Subcutaneous adipose tissue (tissue), 4 donors: ENCODE results near the gene KRTAP4-3. TPM values are rescaled to one million over a fixed set of nuclear protein-coding genes. Genes with fewer than 3 reads are reported as not detected.

Experiments
- total RNA-seq, 4 donors: library from RNA; depleted of rRNA; stranded (reverse); fragments of >200 nt; gene quantifications; one replicate each; pipeline ENCODE4 v1.1.0, GENCODE V29; 2016
- TF ChIP-seq, protein P1 (sequence below): fragments of 450-650 bp; IDR thresholded peaks from one replicate; pipeline ENCODE4 v1.5.1; 2016; ENCODE audit warnings: low read depth, mild to moderate bottlenecking, control low read depth, antibody characterized with exemption, moderate library complexity

KRTAP4-3 gene
- total RNA-seq, 4 donors from 2014 or later: not detected

DNA sequence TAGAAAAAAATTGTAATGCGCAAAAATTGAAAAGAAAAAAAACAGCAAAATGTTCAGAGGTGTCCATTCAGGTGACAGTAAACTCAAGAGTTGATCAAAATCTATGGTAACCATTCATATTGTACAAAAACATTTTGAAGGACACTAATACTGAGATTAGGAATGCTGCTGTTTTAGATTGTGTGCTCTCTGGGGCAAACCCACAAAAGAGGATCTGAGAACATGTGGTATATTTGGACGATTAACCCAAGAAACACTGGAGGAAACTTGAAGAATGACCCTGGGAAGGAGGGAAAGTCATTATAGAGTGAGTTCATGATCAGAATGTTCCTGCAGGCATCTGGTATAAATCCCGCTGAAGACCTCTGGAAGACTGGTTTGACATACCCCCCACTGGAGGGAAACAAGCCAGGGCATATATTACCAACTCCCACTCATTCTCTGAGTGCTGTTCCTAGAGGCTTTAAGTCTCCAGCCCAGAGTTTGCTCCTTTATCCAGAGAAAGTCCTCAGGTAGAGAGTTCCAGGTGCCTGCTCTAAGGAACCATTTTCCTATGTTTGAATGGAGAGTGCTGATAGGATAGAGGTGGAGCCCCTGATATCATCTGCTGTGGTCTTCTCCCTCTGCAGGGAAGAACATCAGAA lies 8.8 kb upstream of the KRTAP4-3 start:
- TF ChIP-seq, protein P1, sequence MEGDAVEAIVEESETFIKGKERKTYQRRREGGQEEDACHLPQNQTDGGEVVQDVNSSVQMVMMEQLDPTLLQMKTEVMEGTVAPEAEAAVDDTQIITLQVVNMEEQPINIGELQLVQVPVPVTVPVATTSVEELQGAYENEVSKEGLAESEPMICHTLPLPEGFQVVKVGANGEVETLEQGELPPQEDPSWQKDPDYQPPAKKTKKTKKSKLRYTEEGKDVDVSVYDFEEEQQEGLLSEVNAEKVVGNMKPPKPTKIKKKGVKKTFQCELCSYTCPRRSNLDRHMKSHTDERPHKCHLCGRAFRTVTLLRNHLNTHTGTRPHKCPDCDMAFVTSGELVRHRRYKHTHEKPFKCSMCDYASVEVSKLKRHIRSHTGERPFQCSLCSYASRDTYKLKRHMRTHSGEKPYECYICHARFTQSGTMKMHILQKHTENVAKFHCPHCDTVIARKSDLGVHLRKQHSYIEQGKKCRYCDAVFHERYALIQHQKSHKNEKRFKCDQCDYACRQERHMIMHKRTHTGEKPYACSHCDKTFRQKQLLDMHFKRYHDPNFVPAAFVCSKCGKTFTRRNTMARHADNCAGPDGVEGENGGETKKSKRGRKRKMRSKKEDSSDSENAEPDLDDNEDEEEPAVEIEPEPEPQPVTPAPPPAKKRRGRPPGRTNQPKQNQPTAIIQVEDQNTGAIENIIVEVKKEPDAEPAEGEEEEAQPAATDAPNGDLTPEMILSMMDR: no peak

DNA sequence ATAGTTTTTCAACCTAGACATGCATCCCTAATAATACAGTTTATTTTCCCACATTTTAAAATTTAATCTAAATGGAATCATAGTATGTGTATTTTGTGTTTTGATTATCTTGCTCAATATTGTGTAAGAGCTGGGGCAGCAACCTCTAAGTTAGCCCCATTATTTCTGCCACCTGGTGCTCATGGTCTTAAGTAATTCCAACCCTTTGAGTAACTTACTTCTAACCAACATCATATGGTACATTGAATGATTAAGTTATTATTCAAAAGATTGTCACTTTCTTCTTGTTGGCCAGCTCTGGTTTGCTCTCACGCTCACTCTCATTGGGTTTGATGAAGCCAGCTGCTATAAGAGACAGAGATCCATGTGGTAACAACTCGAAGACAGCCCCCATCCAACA lies 3.9 kb upstream of the KRTAP4-3 start:
- TF ChIP-seq, protein P1: no peak

DNA sequence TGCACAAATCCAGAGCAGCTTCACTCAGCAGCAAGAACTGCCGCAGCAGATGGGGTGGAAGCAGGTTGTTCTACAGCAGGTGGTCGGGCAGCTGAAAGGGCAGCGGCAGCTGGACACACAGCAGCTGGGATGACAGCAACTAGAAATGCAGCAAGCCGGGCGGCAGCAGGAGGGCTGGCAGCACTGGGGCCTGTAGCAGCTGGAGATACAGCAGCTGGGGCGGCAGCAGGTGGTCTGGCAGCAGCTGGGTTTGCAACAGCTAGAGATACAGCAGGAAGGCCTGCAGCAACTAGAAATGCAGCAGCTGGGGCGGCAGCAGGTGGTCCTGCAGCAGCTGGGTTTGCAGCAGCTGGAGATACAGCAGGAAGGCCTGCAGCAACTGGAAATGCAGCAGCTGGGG lies 460 bp downstream of the KRTAP4-3 start:
- TF ChIP-seq, protein P1: no peak

DNA sequence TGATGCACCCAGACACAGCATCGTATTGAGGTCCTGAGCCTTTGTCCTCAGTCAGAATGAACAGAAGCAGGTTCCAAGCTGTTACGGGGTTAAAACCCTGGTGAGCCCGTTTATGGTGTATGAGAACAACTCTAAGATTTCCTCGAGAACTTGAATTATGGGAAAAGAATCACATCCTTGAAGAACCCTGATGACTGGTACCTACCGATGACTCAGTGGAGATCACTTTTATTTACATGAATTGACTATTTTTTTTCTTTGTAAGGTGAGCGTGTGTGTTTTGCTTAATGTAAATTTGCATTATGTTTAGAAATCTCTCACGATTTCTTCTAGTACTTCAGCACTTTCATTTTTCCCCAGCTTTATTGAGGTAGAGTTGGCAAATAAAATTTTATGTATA lies 4.2 kb downstream of the KRTAP4-3 start:
- TF ChIP-seq, protein P1: no peak

DNA sequence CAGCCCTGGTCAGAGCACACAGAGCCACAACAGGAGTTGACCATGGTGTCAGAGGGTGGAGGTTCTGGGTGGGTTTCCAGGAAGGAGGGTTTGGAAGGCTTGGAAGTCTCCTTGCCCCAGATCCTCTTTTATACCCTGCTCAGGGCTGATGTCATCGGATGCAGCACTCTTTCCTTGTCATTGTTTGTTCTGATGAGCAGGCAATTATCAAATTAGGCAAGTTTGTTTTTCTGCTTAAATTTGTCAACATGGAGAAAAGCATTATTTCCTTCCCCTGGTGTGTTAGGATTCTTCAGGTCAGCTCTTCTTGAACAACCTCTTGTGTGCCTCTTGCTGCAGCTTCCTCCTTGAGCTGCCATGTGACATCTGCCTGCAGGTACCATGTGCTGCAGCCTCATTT lies 7.4 kb downstream of the KRTAP4-3 start, which contains the start of gene KRTAP4-4:
Gene KRTAP4-4, minus strand, starts transcription at position 101 of the 400 bp plus-strand sequence. Its CDS starts 57 bp downstream, at position 44.
- TF ChIP-seq, protein P1: no peak

DNA sequence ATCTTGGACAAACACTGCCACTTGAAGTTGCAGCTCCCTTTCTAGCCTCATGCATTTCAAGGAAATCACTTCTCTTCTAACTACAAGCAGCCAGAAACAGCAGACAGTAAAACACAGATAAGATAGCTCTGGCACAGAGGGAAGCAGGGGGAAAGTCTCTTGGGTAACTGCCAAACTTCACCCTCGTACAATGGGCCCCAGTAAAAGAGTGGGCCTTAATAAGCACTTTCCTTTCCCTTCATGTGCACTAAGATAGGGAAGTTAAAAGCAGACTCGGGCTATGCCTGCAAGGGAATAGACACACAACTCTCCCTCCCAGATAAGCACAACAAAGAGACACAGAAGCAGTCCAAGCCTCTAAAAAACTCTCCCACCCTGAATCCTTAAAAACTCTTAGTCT lies 14.2 kb downstream of the KRTAP4-3 start:
- TF ChIP-seq, protein P1: no peak

DNA sequence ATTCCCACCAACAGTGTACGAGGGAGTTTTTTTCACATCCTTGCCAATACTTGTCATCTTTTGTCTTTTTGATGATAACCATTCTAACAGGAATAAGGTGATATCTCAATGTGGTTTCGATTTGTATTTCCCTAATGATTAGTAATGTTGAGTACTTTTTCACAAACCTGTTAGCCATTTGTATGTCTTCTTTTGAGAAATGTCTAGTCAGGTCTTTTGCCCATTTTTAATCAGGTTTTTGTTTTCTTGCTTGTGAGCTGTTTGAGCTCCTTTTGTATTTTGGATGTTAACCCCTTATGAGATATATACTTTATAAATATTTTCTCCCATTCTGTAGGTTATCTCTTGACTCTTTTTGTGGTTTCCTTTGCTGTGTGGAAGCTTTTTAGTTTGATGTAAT lies 16.5 kb downstream of the KRTAP4-3 start:
- TF ChIP-seq, protein P1: no peak
